HCT116 (cell line): Measurements from ENCODE around the gene SCRN1. TPM values are rescaled to one million over a fixed set of nuclear protein-coding genes. Genes with fewer than 3 reads are reported as not detected.

Experiments used
- ATAC-seq: fragments of 200-7000 bp; cut with Tn5 transposase; 2 replicates; pipeline ENCODE4 v1.9.1; 2020; ENCODE audit warnings: mild to moderate bottlenecking, moderate library complexity
- BruUV-seq: library from RNA; stranded (reverse); fragments of 400-500 nt; replicated peaks from 2 replicates; lab custom pipeline; 2021; lab: Mats Ljungman, UMichigan
- CTCF ChIA-PET: fragments of 300-600 bp; sonication (Branson Sonifier 250); formaldehyde crosslinking; loops from one replicate; lab custom pipeline; 2021; ENCODE audit warnings: antibody characterized with exemption; lab: Charles Lee
- POLR2A ChIA-PET: fragments of 300-600, 350-600 bp; sonication (Branson Sonifier 250); formaldehyde crosslinking; loops from one replicate; lab custom pipeline; 2021; ENCODE audit warnings: antibody characterized with exemption; lab: Charles Lee
- RAD21 ChIA-PET, 2 experiments: fragments of 300-600 bp; sonication (Branson Sonifier 250); formaldehyde crosslinking; loops; one replicate each; lab custom pipeline; 2023; ENCODE audit warnings: low total read pairs in 2 of 2; ENCODE audit not compliant: uncharacterized antibody in 2 of 2, unreplicated experiment in 2 of 2, low non-redundant PET in 1 of 2; lab: Charles Lee
- DNase-seq: peaks from one replicate; pipeline ENCODE4 v3.0.0-alpha.2; 2010; ENCODE audit warnings: low read depth, low spot score
- H2AFZ ChIP-seq: fragments of 200-600 bp; shearing (Covaris generic), sonication (generic); 2 replicates; pipeline ENCODE4 v1.6.1; 2017; ENCODE audit warnings: low read depth, mixed run types, mixed read lengths, antibody characterized with exemption, low read length; ENCODE audit not compliant: poor library complexity, severe bottlenecking
- H3K27ac ChIP-seq: 2 replicates; pipeline ENCODE4 v1.5.1; 2012; ENCODE audit warnings: low read depth, low read length
- H3K27me3 ChIP-seq: fragments of 200-600 bp; sonication (generic); 2 replicates; pipeline ENCODE4 v1.6.1; 2016; ENCODE audit warnings: mixed run types, low read length, mixed read lengths; ENCODE audit not compliant: insufficient read depth
- H3K36me3 ChIP-seq, 2 experiments: fragments of 200-500 bp in 1 of 2; fragments of 200-600 bp in 1 of 2; sonication (Bioruptor generic) in 1 of 2; sonication (generic) in 1 of 2; 2 replicates each; pipeline versions ENCODE4 v1.5.1 to v1.6.1; 2014 to 2016; ENCODE audit warnings: low read length in 2 of 2, inconsistent platforms in 1 of 2, mixed read lengths in 1 of 2, mixed run types in 1 of 2; ENCODE audit not compliant: insufficient read depth in 2 of 2, control insufficient read depth in 1 of 2
- H3K4me1 ChIP-seq, 2 experiments: fragments of 200-600 bp in 1 of 2; sonication (generic) in 1 of 2; 2 replicates each; pipeline versions ENCODE4 v1.5.1 to v1.6.1; 2012 to 2017; ENCODE audit warnings: low read length in 2 of 2, inconsistent platforms in 1 of 2, mild to moderate bottlenecking in 1 of 2, mixed read lengths in 1 of 2, mixed run types in 1 of 2, moderate library complexity in 1 of 2; ENCODE audit not compliant: insufficient read depth in 2 of 2, control insufficient read depth in 1 of 2
- H3K4me2 ChIP-seq: fragments of 200-600 bp; sonication (generic); 2 replicates; pipeline ENCODE4 v1.6.1; 2017; ENCODE audit warnings: mixed run types, low read length, mixed read lengths
- H3K4me3 ChIP-seq, 2 experiments: fragments of 200-600 bp in 1 of 2; sonication (generic) in 1 of 2; replicated peaks in 1 of 2; 2 replicates each; pipeline ENCODE4 v1.5.1; 2011 to 2016; ENCODE audit warnings: low read length in 2 of 2, control low read depth in 1 of 2, low read depth in 1 of 2, mild to moderate bottlenecking in 1 of 2, mixed read lengths in 1 of 2, mixed run types in 1 of 2
- H3K79me2 ChIP-seq: fragments of 200-600 bp; sonication (generic); 2 replicates; pipeline ENCODE4 v1.6.1; 2017; ENCODE audit warnings: mild to moderate bottlenecking, mixed run types, low read length, moderate library complexity, mixed read lengths; ENCODE audit not compliant: insufficient read depth
- H3K9ac ChIP-seq: fragments of 200-600 bp; sonication (generic); 2 replicates; pipeline ENCODE4 v1.6.1; 2016; ENCODE audit warnings: low read length, mixed read lengths
- H3K9me2 ChIP-seq: fragments of 200-600 bp; sonication (generic), shearing (Covaris generic); 2 replicates; pipeline ENCODE4 v1.6.1; 2017; ENCODE audit warnings: mixed run types, mild to moderate bottlenecking, moderate library complexity; ENCODE audit not compliant: insufficient read depth
- H3K9me3 ChIP-seq, 2 experiments: fragments of 200-500 bp in 1 of 2; fragments of 200-600 bp in 1 of 2; sonication (Bioruptor generic) in 1 of 2; sonication (generic) in 1 of 2; 2 replicates each; pipeline ENCODE4 v1.6.1; 2014 to 2017; ENCODE audit warnings: low read length in 2 of 2, mixed read lengths in 2 of 2, inconsistent platforms in 1 of 2, low read depth in 1 of 2, mild to moderate bottlenecking in 1 of 2, mixed run types in 1 of 2, moderate library complexity in 1 of 2; ENCODE audit not compliant: control insufficient read depth in 1 of 2, insufficient read depth in 1 of 2
- H4K20me1 ChIP-seq: fragments of 200-600 bp; sonication (generic), shearing (Covaris generic); 2 replicates; pipeline ENCODE4 v1.6.1; 2017; ENCODE audit warnings: mixed run types, mild to moderate bottlenecking, moderate library complexity; ENCODE audit not compliant: insufficient read depth
- CEBPB ChIP-seq: IDR thresholded peaks from 2 replicates; pipeline ENCODE4 v1.6.1; 2012; ENCODE audit warnings: low read depth
- EGR1 ChIP-seq: IDR thresholded peaks from 2 replicates; pipeline ENCODE4 v1.6.1; 2012; ENCODE audit warnings: low read depth
- POLR2A ChIP-seq: IDR thresholded peaks from 2 replicates; pipeline ENCODE4 v1.7.0; 2011; ENCODE audit warnings: borderline replicate concordance; ENCODE audit not compliant: insufficient read depth, insufficient read length; ENCODE audit errors: extremely low read depth
- RAD21 ChIP-seq: IDR thresholded peaks from 2 replicates; pipeline ENCODE4 v1.6.1; 2012; ENCODE audit warnings: low read depth, mild to moderate bottlenecking
- REST ChIP-seq: IDR thresholded peaks from 2 replicates; pipeline ENCODE4 v1.6.1; 2012; ENCODE audit warnings: low read depth
- SIN3A ChIP-seq: IDR thresholded peaks from 2 replicates; pipeline ENCODE4 v1.6.1; 2012; ENCODE audit warnings: low read depth
- SP1 ChIP-seq: IDR thresholded peaks from 2 replicates; pipeline ENCODE4 v1.6.1; 2012; ENCODE audit warnings: low read depth
- SRF ChIP-seq: IDR thresholded peaks from 2 replicates; pipeline ENCODE4 v1.6.1; 2012; ENCODE audit warnings: low read depth
- intact Hi-C: fragments of 100-400 bp; cut with micrococcal nuclease; formaldehyde crosslinking; loops from 2 replicates; pipeline ENCODE4 v1.10.0; 2022
- total RNA-seq: library from RNA; stranded (reverse); gene quantifications from one replicate; pipeline ENCODE4 v1.2.1, GENCODE V29; 2021; ENCODE audit not compliant: unreplicated experiment
- TF ChIP-seq, protein P1 (sequence below): IDR thresholded peaks from 2 replicates; pipeline ENCODE4 v1.6.1; 2011; ENCODE audit warnings: mild to moderate bottlenecking, low read length, moderate library complexity; ENCODE audit not compliant: insufficient replicate concordance; ENCODE audit errors: extremely low read depth
- TF ChIP-seq, protein P2 (sequence below): IDR thresholded peaks from 2 replicates; pipeline ENCODE4 v1.6.1; 2012

Gene SCRN1
- total RNA-seq, 1 experiment from 2014 or later, result 76.8 TPM

DNA sequence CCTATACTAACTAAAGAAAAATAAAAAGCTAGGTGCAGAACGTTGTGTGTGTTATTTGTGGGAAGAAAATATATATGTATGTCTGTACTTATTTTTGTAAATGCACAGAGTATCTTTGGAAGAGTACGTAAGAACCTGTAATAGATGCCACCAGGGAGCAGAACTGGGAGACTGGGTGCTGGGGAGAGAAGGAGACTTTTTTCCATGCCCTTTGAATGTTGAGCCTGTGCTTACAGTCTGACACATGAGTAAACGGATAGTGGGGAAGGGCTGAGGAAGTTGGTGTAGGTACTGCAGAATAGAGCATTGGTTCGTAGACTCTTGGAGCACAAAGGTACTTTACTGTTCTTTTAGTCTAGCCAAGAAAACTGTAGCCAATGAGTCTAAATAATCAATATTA, 1.3 kb upstream of the SCRN1 start:
- Histone ChIP-seq H4K20me1 (no peaks in the 10 kb centered on the region), H3K79me2 (peaks cover 31% of the 10 kb centered on the region), H3K4me1 (peaks cover 14 to 37% of the 10 kb centered on the region in 2 experiments), H3K4me3 (peak overlapping the region; percentile 80 to 88; a peak in 3 of 4 replicates), H3K4me2 (peak overlapping the region; percentile 91), H2AFZ (no peak overlapping the region), H3K9ac (peak overlapping the region; percentile 95; the same call in 1 of the 2 replicates), H3K9me2 (no peaks in the 10 kb centered on the region), H3K9me3 (0 out of 4 replicates have a peak, but pooled peaks cover 0 to 3% of the 10 kb centered on the region in 2 experiments), H3K27me3 (no peaks in the 10 kb centered on the region), H3K27ac (no peak overlapping the region), H3K36me3 (no peaks in the 10 kb centered on the region)
- ChIA-PET RAD21 (no interaction called here), CTCF (interaction anchor here (1.2 kb wide), 1 partner anchor 71 kb away, joined by 5 read pairs; no protein-coding TSS in a partner anchor), POLR2A (no interaction called here)
- ATAC-seq, result no peak
- intact Hi-C loops, result no loop called here
- TSS peak; percentile 33 for BruUV-seq
- TF ChIP-seq RAD21 (no peak), SP1 (no peak), SIN3A (no peak), CEBPB (no peak), EGR1 (no peak), POLR2A (no peak), REST (no peak), SRF (no peak)
- TF ChIP-seq, protein P1, sequence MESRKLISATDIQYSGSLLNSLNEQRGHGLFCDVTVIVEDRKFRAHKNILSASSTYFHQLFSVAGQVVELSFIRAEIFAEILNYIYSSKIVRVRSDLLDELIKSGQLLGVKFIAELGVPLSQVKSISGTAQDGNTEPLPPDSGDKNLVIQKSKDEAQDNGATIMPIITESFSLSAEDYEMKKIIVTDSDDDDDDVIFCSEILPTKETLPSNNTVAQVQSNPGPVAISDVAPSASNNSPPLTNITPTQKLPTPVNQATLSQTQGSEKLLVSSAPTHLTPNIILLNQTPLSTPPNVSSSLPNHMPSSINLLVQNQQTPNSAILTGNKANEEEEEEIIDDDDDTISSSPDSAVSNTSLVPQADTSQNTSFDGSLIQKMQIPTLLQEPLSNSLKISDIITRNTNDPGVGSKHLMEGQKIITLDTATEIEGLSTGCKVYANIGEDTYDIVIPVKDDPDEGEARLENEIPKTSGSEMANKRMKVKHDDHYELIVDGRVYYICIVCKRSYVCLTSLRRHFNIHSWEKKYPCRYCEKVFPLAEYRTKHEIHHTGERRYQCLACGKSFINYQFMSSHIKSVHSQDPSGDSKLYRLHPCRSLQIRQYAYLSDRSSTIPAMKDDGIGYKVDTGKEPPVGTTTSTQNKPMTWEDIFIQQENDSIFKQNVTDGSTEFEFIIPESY, result no peak
- TF ChIP-seq, protein P2, sequence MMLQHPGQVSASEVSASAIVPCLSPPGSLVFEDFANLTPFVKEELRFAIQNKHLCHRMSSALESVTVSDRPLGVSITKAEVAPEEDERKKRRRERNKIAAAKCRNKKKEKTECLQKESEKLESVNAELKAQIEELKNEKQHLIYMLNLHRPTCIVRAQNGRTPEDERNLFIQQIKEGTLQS, result no peak
- TF ChIP-seq, all 23 proteins: peak for 0
- DNase-seq, result no peak
